ENCODE measurements around the gene TRPV4. TPM values are rescaled to one million over a fixed set of nuclear protein-coding genes. Genes with fewer than 3 reads are reported as not detected.
"Not testable (repeated sequence)": the region's sequence is repeated elsewhere in the genome, so short reads cannot be mapped to it uniquely, and the experiment has no call there.

The TRPV4 gene
- polyA plus RNA-seq, 10 donors: 0.50 to 2.8 (median 1.1) TPM

DNA sequence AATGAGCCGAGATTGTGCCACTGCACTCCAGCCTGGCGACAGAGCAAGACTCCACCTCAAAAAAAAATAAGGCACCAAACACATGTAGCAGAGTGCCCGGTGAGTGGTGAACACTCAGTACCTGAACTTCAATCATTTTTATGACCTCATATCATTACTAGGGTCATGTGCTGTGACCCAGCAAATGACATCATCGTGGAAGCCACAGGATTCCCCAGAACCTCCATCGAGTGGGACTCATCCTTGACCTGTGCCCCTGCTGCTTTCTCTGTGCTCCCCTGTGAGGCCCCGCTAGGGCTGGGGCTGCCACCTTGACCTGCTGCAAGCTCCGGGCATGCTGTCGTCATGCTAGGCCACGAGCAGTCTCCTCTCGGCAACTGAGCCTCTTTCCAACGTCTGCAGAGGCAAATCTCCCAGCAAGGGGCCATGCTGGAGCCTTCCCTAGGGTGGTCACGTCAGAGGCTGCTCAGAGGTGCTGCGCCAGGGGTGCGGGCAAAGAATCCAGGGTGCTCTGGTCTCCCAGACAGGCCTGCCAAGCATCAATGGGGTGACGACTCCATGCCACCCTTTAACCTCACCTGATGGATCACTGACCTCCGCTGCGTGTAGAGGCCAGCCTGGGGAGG, 28.6 kb upstream of the TRPV4 start:
- DNase-seq: no peak

DNA sequence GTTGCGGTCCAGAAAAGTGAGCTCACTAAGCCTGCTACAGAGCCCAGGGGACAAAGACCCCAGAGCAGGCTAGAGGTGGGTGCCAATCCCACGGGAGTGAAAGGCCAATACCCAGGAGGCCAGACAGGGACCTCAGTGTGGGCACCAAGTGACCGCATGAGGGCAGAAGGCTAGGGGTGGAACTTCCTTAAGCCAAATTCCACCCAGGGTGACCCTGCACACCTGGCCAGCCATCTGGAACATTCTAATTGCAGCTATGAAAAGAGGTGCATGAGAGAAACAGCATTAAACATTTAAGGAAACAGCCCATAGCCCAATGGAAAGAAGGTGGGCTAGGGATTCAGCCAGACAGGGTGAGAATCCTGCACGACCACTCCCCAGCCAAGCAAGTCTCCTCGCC, 27.8 kb upstream of the TRPV4 start:
- DNase-seq: no peak

DNA sequence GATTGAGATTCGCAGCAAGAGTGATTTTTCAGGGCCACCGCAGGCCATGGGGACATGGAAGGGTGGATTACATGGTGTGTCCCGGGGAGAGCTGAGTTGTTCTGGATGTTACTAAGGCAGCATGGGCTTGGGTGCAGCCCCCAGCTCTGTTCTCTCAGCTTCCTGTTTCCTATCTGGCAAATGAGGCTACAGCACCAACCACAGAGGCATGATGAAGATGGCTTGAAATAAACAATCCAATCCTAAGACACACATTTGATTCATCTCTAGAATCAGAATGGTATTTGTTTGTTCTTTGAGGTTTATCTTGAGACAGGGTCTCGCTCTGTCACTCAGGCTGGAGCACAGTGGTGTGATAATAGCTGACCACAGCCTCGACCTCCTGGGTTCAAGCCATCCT, 25.6 kb upstream of the TRPV4 start:
- no peak for DNase-seq

DNA sequence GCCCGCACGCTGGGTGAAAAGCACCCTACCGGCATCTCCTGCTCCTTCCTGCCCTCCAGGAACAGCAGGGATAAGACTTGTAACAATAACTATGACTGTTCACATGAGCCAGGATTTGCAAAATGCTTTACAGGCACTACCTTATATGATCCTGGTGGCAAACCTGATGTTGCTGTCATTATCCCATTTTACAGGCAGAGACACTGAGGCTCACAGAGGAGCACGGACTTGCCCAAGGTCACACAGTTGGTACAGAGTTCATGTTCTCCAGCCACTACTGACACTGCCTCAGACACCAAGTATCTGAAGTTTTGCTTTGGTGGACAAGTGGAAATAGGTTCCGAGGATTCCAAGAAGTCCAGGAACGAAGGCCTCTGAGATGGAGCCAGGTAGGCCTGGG, 24.5 kb upstream of the TRPV4 start:
- DNase-seq: no peak

DNA sequence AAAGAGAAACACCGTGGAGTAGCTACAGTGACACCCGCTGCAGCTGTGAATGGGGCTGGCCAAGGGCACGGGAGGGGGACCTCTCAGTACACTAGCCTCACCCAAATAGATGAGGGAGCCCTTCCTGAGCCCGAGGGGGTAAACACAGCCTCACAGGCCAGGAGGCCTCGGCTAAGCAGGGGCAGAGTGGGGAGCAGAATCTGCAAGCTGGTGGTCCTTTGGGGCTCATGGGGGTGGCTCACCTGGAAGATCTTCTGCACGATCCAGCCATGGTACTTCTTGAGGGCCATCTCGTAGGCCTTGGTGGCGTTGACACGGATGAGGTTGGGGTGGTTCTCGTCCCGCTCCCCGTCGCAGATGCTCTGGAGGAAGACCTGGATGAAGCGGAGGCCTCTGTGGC, 22.2 kb upstream of the TRPV4 start:
- no peak for DNase-seq

DNA sequence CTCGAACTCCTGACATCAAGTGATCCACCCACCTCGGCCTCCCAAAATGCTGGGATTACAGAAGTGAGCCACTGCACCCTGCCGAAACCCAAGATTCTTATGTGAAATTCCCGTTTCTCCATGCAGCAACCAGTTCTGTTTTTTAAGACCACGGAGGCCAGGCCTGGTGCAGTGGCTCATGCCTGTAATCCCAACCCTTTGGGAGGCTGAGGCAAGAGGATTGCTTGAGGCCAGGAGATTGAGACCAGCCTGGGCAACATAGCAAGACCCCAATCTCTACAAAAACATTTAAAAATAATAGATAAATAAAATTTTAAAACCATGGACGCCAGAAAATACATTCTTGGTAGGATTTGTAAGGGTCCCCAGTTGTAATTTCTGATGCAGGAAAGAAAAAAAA, 17.3 kb upstream of the TRPV4 start:
- not testable (repeated sequence) for DNase-seq

DNA sequence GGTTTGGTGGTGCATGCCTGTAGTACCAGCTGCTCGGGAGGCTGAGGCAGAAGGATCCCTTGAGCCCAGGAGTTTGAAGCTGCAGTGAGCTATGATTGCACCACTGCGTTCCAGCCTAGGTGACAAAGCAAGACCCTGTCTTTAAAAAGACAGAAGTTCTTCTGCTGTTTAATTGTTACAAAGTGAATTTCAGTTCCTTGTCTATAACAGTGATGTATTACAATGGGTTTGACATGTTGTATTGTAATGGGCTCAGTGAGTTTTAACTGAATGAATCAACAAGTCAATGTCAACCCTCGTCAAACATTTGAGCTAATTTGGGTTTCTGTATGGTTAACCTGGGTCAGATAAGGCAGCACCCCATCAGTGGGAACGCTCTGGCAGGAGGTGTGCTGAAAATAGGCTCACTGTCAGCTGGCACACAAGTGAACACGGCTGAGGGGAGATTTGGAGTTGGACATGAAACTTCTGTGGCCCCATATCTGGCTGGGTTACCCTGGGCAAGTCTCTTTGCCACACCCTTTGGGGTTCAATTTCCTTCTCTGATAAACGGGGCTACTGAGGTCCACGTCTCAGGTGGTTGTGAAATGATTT, 14.0 kb upstream of the TRPV4 start:
- no peak for DNase-seq

DNA sequence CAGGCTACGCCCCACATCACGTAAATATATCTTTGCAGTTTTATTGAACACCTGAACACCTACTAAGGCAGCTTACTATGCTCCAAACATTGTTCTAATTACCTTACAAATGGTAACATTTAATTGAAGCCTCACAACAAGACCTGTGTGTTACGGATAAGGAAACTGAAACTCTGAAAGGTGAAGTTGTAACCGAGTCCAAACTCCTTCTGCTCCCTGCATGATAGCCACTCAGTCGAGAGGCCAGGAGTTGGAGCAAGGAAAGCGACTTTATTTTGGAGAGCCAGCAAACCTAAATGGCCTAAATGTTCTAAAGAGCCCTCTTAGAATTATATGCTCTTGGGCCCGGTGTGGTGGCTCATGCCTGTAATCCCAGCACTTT, 12.6 kb upstream of the TRPV4 start:
- DNase-seq: no peak

DNA sequence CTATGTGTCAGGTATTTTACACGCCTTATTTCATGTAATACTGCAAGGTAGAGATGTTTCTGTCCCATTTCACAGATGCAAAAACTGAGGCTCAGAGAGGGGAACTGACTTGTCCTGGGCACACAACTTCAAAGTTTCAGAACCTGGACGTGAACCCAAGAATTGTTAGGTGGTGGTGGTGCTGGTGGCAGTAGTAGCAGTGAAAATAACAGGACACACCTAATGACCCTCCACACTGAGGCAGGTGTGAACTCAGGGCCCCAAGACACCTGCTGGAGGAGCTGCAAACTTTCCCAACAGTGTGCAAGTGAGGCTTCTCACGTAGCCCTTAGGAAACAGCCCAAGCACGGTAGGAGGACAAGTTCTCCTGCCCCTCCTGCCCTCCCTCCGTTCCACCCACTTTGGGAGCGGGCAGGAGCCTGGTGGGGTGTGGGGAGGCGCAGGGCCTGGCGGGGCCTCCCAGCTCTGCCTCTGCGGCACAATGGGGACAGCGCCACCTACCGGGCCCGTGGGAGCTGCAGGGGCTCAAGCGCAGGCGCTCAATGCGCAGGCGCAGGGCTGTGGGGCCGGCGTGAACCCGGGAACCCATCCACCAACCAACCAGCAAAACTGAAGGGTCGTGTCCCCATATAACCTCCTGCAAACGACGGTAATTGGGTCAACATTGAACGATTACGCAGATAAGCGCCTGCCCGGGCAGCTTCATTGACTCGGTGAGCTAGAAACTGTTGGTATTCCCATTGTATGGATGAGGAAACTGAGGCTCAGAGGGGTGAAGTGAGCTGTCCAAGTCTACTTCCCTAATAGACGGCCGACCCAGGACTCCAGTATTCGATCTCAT, 12.0 kb upstream of the TRPV4 start:
- DNase-seq: peak; percentile 68 to 91 (median 87)

DNA sequence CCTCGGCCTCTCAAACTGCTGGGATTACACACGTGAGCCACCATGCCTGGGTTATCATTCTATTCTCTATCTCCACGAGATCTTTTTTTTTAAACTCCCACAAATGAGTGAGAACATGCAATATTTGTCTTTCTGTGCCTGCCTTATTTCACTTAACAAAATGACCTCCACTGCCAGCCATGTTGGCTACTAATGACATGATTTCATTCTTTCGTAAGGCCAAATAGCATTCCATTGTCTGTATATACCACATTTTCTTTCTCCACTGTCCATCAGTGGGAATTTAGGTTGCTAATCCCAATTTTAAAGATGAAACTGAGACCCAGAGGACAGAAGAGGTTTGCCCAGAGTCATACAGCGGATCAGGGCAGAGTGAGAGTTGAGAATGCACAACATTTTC, 10.9 kb upstream of the TRPV4 start:
- no peak for DNase-seq

DNA sequence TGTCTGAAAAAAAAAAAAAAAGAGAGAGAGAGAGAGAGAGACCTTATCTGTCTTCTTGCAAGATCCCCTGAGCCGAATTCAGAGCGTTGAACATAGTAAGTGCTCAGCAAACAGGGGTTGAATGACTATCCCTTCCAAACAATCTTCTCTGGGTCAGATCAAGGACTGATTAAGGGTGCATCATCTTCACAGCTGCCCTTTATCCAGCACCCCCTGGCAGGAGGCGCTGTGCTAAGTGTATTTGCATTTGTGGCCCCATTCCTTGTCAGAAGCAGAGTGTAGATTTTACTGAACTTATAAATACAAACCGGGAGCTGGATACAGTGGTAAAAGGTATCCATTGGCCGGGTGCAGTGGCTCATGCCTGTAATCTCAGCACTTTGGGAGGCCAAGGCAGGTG, 8.8 kb upstream of the TRPV4 start:
- DNase-seq: no peak

DNA sequence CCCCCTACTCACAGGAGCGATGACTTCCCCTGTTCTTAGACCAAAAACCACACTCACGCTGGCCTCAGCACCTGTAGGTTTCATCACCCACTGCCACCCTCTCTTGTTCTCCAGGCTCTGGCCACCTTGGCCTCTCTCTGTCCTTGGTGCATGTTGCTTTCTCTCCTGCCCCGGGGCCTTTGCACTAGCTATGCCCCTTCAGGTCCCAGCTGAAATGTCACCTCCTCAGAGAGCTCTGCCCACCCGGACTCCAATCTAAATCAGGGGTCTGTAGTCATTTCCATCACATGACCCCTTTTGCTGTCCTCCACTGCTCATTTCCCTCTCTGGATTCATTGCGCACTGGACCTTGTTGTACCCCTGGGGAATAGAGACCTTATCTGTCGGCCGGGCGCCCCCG, 8.2 kb upstream of the TRPV4 start:
- no peak for DNase-seq

DNA sequence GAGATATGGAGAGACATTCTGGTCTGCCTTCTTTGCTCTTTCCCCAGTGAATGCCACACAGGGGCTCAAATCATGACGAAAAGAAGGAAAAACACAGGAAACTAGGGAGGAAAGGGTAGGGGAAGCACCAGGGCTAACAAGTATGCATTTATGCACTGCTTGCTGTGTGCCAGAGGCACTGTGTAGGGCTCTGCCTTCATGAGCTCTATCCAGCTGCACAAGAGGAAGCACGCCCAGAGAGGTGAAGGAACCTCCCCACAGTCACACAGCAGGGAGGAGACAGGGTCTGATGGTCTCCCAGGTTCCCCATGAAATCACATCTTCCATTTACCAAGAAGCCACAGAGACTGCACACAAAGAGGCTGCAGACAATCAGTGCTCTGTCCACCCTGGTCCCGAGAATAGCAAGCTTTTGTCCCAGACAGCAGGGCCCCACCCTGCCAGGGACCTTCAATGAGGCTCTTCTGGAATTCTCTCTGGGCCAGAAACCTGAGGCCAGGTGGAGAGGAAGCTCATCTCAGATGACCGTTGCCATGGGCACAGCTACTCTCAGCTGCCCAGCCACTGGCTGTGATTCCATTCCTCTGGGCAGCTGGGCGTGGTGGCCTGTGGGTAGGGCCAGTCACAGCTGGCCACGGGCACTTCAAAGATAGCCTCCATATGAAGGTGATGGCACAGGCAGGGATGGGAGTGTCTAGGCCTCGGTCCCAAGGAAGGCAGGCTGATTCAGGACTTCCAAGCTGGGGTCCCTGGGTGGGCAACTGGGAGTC, 7.3 kb upstream of the TRPV4 start:
- DNase-seq: no peak

DNA sequence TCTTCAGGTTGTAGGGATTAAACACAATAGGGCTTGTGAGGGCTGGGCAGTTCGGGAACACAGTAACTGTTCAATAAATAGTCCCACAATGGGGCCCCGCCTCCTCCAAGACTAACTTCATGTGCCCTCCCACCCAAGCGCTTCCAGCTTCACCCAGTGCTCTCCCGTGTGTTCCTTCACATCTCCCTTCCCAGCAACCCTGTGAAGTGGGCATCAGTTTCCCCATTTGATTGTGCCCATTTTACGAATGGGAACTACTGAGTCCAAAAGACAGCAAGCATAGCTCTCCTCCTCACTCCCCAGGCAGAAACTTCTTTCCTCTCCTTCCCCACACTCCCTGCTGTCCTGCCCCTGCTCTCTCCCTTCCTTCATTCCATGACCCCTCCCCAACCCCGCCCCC, 6.2 kb upstream of the TRPV4 start:
- DNase-seq: no peak

DNA sequence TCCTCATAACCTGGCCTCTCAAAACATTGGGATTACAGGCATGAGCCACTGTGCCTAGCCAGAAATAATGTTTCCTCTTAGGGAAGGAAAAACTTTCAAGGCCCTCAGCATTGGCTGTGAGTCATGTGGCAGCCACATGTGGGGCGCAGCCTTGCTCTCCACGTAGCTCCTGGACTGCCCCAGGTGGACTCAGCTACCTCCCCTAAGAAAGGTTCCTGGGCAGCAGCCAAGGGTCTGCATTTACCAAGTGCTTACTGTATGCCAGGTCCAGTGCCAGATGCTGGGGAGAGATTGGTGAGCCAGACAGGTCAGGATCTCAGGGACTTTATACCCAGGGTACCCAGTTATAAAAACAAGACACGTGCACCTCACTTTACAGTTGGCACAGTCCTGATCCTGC, 3.7 kb upstream of the TRPV4 start:
- no peak for DNase-seq

DNA sequence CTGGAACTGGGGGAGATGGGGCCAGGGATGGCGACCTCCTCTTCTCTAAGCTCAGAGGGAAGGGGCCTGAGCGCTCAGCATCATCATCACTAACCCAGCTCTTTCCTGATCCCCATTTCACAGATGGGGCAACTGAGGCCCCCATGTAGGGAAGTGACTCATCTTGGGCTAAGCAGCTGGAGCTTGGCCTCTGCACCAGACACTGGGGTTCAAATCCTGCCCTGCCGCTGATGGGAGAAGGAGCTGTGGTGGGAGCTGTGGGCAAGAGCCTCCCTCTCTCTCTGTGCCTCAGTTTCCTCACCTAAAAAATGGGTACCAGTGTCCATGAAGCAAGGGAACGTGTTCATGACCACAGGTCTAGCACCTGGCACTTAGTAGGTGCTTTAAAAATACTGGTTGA, 2.6 kb upstream of the TRPV4 start:
- no peak for DNase-seq

DNA sequence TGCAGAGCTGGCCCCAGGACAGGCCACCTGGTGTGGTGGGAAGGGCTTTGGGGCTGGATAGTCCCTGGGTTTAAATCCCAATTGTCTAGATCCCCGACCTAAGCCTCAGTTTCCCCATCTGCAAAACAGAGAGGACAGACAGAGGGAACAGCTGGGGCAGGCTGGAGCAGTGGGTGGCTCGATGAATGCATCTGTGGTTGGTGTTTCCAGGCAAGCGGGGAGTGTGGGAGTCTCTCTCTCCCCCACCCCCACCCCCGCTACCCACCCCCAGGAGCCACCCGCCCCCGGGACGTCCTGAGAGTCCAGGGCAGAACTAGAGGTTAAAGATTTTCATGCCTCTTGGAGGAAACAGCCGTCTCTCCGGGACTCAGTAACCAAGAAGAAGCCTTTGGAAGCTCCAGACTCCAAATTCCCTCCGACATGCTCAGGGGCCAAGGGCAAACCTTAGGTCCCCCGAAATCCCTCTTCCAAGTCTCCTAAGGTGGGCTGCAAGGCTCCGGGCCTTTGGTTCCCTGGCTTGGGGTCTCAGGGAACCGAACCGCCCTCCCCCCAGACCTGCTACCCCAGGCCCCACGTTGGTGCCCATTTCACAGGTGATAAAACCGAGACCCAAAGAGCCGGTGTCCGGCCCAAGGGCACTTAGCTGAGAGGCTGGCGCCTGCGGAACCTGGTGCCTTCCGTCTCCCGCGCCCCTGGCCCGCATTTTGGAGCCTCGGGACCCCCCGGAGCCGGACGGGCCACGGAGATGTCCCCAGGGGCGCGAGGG, 474 bp downstream of the TRPV4 start:
- DNase-seq: no peak

DNA sequence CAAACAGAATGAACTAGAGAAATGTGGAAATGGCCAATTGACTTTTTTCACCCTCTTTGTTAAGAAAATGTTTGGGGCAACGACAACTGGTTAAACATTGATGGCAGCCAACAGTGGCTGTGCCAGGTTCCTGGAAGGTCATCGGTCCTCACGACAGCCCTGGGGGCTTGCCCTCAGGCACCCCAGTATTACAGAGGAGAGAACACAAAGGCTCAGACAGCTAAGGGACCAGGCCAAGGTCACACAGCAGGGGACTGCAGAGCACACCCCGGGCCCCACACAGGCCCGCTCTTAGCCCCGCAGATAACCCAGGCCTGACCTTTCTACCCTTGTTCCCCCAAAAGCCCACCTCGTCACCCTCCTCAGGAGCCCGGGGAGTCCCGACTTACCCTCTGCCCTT, 1.3 kb downstream of the TRPV4 start:
- no peak for DNase-seq

DNA sequence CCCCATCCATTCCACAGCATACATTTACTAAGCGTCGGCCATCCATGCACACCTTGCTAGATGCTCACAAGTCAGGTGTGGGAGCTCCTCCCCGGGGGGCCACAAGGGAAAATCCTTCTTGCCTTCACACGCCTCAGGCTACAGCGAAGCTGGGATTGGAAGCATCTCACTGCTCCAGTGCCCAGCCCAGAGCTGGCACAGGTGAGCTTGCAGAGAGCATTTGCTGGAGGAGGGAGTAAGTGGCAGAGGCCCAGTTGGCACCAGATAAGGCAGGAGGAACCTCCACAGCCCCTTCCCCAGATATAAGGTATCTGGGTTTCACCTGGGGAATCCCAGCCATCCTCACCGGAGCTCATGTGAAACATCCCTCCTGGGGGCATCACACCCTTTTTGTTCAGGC, 1.8 kb downstream of the TRPV4 start:
- no peak for DNase-seq

DNA sequence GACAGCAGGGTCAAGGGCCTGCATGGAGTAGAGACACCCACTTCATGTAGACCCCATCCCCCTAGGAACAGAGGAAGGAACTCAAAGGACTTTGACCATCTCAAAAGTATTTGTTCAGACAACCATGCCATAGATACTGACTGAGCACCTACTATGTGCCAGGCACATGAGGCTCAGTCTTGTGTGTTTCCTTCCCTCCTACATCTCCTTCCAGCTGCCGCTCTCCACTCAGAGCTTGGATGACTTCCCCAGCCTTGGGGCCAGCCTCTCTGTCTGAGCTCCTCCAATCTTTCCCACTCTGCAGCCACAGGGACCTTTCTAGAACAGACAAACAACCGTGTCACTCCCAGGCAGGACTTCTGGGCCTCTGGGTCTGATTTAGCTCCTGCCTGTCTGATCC, 2.5 kb downstream of the TRPV4 start:
- no peak for DNase-seq

DNA sequence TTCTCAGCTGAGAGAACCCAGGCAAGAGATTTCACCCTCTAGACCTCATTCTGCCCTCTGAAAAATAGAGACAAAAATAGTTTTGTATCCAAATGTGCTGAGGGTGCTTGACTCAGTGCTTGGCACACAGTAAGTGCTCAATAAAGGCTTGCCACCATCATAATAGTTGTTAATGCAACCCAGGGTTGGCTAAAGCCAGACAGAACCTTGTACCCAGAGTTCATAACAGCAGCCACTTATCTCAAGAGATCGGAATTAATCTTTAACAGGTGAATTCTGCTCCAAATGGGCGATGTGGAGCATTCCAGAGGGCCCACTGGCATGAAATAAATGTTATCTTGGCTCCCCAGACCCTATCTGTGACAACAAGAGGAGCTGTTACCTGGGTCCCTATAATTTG, 2.9 kb downstream of the TRPV4 start:
- no peak for DNase-seq

DNA sequence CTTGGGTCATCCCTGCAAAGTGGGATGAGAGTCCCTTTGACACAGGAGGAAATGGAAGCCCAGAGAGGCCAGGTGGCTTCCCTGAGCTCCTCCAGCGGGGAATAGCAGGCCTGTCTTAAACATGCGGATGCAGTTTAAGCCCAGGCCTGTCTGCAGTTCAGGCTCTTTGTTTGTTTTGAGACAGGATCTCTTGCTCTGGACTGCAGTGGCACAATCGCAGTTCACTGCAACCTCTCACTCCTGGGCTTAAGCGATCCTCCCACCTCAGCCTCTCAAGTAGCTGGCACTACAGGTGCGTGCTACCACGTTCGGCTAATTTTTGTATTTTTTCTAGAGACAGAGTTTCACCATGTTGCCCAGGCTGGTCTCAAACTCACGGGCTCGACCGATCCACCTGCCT, 3.5 kb downstream of the TRPV4 start:
- no peak for DNase-seq
